SK-N-SH (cell line): ENCODE results near the gene TIAM2. TPM values are rescaled to one million over a fixed set of nuclear protein-coding genes. Genes with fewer than 3 reads are reported as not detected.

ENCODE experiments used
- CTCF ChIA-PET: fragments of 300-600, 350-600 bp; formaldehyde crosslinking; extraction: SDS; loops from one replicate; lab custom pipeline; 2021; lab: Yijun Ruan, JAX
- POLR2A ChIA-PET: fragments of 350-600 bp; sonication (Branson Sonifier 250); formaldehyde crosslinking; extraction: SDS; loops from one replicate; lab custom pipeline; 2020; ENCODE audit warnings: antibody characterized with exemption, inconsistent platforms; lab: Yijun Ruan, JAX
- DNase-seq: peaks from one replicate; pipeline ENCODE4 v3.0.0; 2012
- H2AFZ ChIP-seq: fragments of 200-600 bp; sonication (generic); 2 replicates; pipeline ENCODE4 v1.8.1; 2016; ENCODE audit warnings: antibody characterized with exemption, mild to moderate bottlenecking, low read depth
- H3F3A ChIP-seq: fragments of 200-600 bp; sonication (generic); replicated peaks from 2 replicates; pipeline ENCODE3; 2016; ENCODE audit warnings: antibody characterized with exemption, mild to moderate bottlenecking; ENCODE audit not compliant: insufficient read depth
- H3K27ac ChIP-seq, 2 experiments: fragments of 200-500 bp in 1 of 2; fragments of 200-600 bp in 1 of 2; sonication (Bioruptor generic) in 1 of 2; sonication (generic), shearing (Covaris generic) in 1 of 2; 2 replicates each; pipeline versions ENCODE4 v1.5.1 to v1.6.1; 2014 to 2016; ENCODE audit warnings: low read depth in 2 of 2, inconsistent platforms in 1 of 2, low read length in 1 of 2, mild to moderate bottlenecking in 1 of 2, mixed read lengths in 1 of 2
- H3K27me3 ChIP-seq: fragments of 200-600 bp; sonication (generic), shearing (Covaris generic); 2 replicates; pipeline ENCODE4 v1.6.1; 2016; ENCODE audit warnings: mixed run types; ENCODE audit not compliant: insufficient read depth
- H3K36me3 ChIP-seq, 2 experiments: fragments of 200-500 bp in 1 of 2; fragments of 200-600 bp in 1 of 2; sonication (Bioruptor generic) in 1 of 2; sonication (generic) in 1 of 2; replicated peaks in 1 of 2; 2 replicates each; pipeline versions ENCODE3 to v1.5.1; 2014 to 2016; ENCODE audit warnings: low read length in 1 of 2, mild to moderate bottlenecking in 1 of 2; ENCODE audit not compliant: insufficient read depth in 2 of 2, control insufficient read depth in 1 of 2
- H3K4me1 ChIP-seq, 2 experiments: fragments of 200-500 bp in 1 of 2; fragments of 200-600 bp in 1 of 2; sonication (Bioruptor generic) in 1 of 2; sonication (generic), shearing (Covaris generic) in 1 of 2; 2 replicates each; pipeline versions ENCODE4 v1.5.1 to v1.6.1; 2014 to 2016; ENCODE audit warnings: low read depth in 1 of 2, low read length in 1 of 2, mixed run types in 1 of 2; ENCODE audit not compliant: insufficient read depth in 2 of 2, control insufficient read depth in 1 of 2
- H3K4me2 ChIP-seq: fragments of 200-600 bp; sonication (generic), shearing (Covaris generic); 2 replicates; pipeline ENCODE4 v1.6.1; 2017; ENCODE audit warnings: mixed run types
- H3K4me3 ChIP-seq, 2 experiments: fragments of 200-500 bp in 1 of 2; fragments of 200-600 bp in 1 of 2; sonication (Bioruptor generic) in 1 of 2; sonication (generic), shearing (Covaris generic) in 1 of 2; 2 replicates each; pipeline versions ENCODE4 v1.5.1 to v1.8.1; 2014 to 2016; ENCODE audit warnings: low read depth in 2 of 2, inconsistent platforms in 1 of 2, low read length in 1 of 2, mild to moderate bottlenecking in 1 of 2, mixed read lengths in 1 of 2, moderate library complexity in 1 of 2
- H3K79me2 ChIP-seq: fragments of 200-600 bp; sonication (generic); 2 replicates; pipeline ENCODE4 v1.8.1; 2017; ENCODE audit warnings: mild to moderate bottlenecking; ENCODE audit not compliant: insufficient read depth
- H3K9ac ChIP-seq: fragments of 200-600 bp; sonication (generic); 2 replicates; pipeline ENCODE4 v1.6.1; 2017; ENCODE audit warnings: mixed run types
- H3K9me2 ChIP-seq: fragments of 200-600 bp; sonication (generic); 2 replicates; pipeline ENCODE4 v1.6.1; 2017; ENCODE audit warnings: mixed run types
- H3K9me3 ChIP-seq: fragments of 200-600 bp; sonication (generic); 2 replicates; pipeline ENCODE4 v1.6.1; 2017; ENCODE audit warnings: mixed run types, mild to moderate bottlenecking, moderate library complexity
- H4K20me1 ChIP-seq: fragments of 200-600 bp; sonication (generic); 2 replicates; pipeline ENCODE4 v1.6.1; 2017; ENCODE audit warnings: mild to moderate bottlenecking, mixed run types; ENCODE audit not compliant: insufficient read depth
- CTCF ChIP-seq: fragments of 200-600 bp; sonication (generic); IDR thresholded peaks from 2 replicates; pipeline ENCODE4 v1.6.1; 2017; ENCODE audit warnings: antibody characterized with exemption, mild to moderate bottlenecking, moderate library complexity
- ELF1 ChIP-seq: IDR thresholded peaks from 2 replicates; pipeline ENCODE4 v1.4.0; 2012
- EP300 ChIP-seq, 2 experiments: IDR thresholded peaks; 2 replicates each; pipeline versions ENCODE4 v1.4.0 to v1.6.1; 2012; ENCODE audit warnings: borderline replicate concordance in 1 of 2, low read depth in 1 of 2, low read length in 1 of 2
- FOSL2 ChIP-seq: IDR thresholded peaks from 2 replicates; pipeline ENCODE4 v1.4.0; 2012; ENCODE audit warnings: low read depth, mild to moderate bottlenecking, moderate library complexity, borderline replicate concordance
- FOXJ3 ChIP-seq: sonication (generic); formaldehyde crosslinking; IDR thresholded peaks from 2 replicates; pipeline ENCODE4 v1.5.1; 2020; ENCODE audit warnings: mild to moderate bottlenecking, missing genetic modification reagents
- FOXM1 ChIP-seq: IDR thresholded peaks from 2 replicates; pipeline ENCODE4 v1.4.0; 2012; ENCODE audit warnings: low read depth, mild to moderate bottlenecking
- GATA2 ChIP-seq: sonication (generic); formaldehyde crosslinking; IDR thresholded peaks from 2 replicates; pipeline ENCODE4 v1.5.0; 2020; ENCODE audit warnings: mild to moderate bottlenecking, missing genetic modification reagents
- JUND ChIP-seq: IDR thresholded peaks from 2 replicates; pipeline ENCODE4 v1.4.0; 2012
- MEF2A ChIP-seq: IDR thresholded peaks from 2 replicates; pipeline ENCODE4 v1.4.0; 2012; ENCODE audit warnings: low read depth, borderline replicate concordance
- MXI1 ChIP-seq: IDR thresholded peaks from 2 replicates; pipeline ENCODE4 v1.6.1; 2012; ENCODE audit warnings: mild to moderate bottlenecking, low read depth, low read length, improper control_type of control experiment
- NFIC ChIP-seq: IDR thresholded peaks from 2 replicates; pipeline ENCODE4 v1.4.0; 2012; ENCODE audit warnings: borderline replicate concordance
- POLR2AphosphoS5 ChIP-seq: IDR thresholded peaks from 2 replicates; pipeline ENCODE4 v1.6.1; 2012; ENCODE audit warnings: low read depth, low read length
- RAD21 ChIP-seq: IDR thresholded peaks from 2 replicates; pipeline ENCODE4 v1.6.1; 2012; ENCODE audit warnings: mild to moderate bottlenecking, low read length
- RXRA ChIP-seq: IDR thresholded peaks from 2 replicates; pipeline ENCODE4 v1.4.0; 2012; ENCODE audit warnings: low read depth, mild to moderate bottlenecking, borderline replicate concordance
- SMC3 ChIP-seq: IDR thresholded peaks from 2 replicates; pipeline ENCODE4 v1.6.1; 2012; ENCODE audit warnings: low read depth, low read length, improper control_type of control experiment
- TCF12 ChIP-seq: IDR thresholded peaks from 2 replicates; pipeline ENCODE4 v1.4.0; 2012
- TEAD4 ChIP-seq: IDR thresholded peaks from 2 replicates; pipeline ENCODE4 v1.4.0; 2012; ENCODE audit warnings: mild to moderate bottlenecking, borderline replicate concordance; ENCODE audit not compliant: insufficient read depth
- YY1 ChIP-seq: IDR thresholded peaks from 2 replicates; pipeline ENCODE4 v1.4.0; 2012; ENCODE audit warnings: low read depth, mild to moderate bottlenecking
- WGBS: methylation state at CpG from one replicate; pipeline ENCODE4 v1.1.6; 2017; ENCODE audit warnings: low lambda C conversion rate; 5-methylcytosine and 5-hydroxymethylcytosine counted together
- polyA plus RNA-seq, 3 experiments: library from polyadenylated mRNA; depleted of rRNA; stranded (reverse); fragments of >200 nt; gene quantifications; 2 replicates each; pipeline ENCODE4 v1.2.3, GENCODE V29; 2012
- TF ChIP-seq, protein P1 (sequence below): IDR thresholded peaks from 2 replicates; pipeline ENCODE4 v1.4.0; 2012; ENCODE audit warnings: low read depth, borderline replicate concordance
- TF ChIP-seq, protein P2 (sequence below): IDR thresholded peaks from 2 replicates; pipeline ENCODE4 v1.4.0; 2012; ENCODE audit warnings: low read depth

The TIAM2 gene
- polyA plus RNA-seq, 1 of the 3 experiments (the other 2 are of a cell fraction) = 13.6 TPM

GRCh38 chr6:155188707-155189496, 193.8 kb downstream of the TIAM2 start:
- DNase-seq = no peak
- Histone ChIP-seq H3K79me2 (no peaks in the 10 kb centered on the region), H3K4me2 (peak overlapping the region; percentile 60; the same call in 1 of the 2 replicates), H3F3A (peaks cover 27% of the 10 kb centered on the region), H3K9ac (peak overlapping the region; percentile 58; the same call in 1 of the 2 replicates), H3K9me3 (no peaks in the 10 kb centered on the region), H3K27ac (peak overlapping the region; percentile 93 to 95), H3K4me3 (peak overlapping the region in 1 of 2 experiments; percentile 36; a peak in 2 of 4 replicates), H3K4me1 (peaks cover 28 to 46% of the 10 kb centered on the region in 2 experiments), H3K9me2 (no peaks in the 10 kb centered on the region), H3K36me3 (peaks cover 0 to 10% of the 10 kb centered on the region in 2 experiments), H4K20me1 (no peaks in the 10 kb centered on the region), H3K27me3 (no peaks in the 10 kb centered on the region), H2AFZ (0 out of 2 replicates have a peak overlapping the region, but pooled peaks have one; percentile 17)
- WGBS = 21% methylated on average over 9 of the region's 9 CpGs
- POLR2A ChIA-PET = interaction anchor here (0.6 kb wide), 1 partner anchor 14 kb away, joined by 4 read pairs; no protein-coding TSS in a partner anchor
- CTCF ChIA-PET = interaction anchor here (0.6 to 2.4 kb wide), 5 partner anchors 11 to 298 kb away, joined by 3 to 8 read pairs (median 5); no protein-coding TSS in a partner anchor
- TF ChIP-seq JUND (peak; percentile 63), POLR2AphosphoS5 (peak; percentile 36; the same call in 1 of the 2 replicates), FOSL2 (peak; percentile 61; the same call in 1 of the 2 replicates), CTCF (no peak), FOXM1 (0 out of 2 replicates have a peak, but pooled peaks have one; percentile 32), FOXJ3 (no peak), RXRA (peak; percentile 58; the same call in 1 of the 2 replicates), YY1 (peak; percentile 27; the same call in 1 of the 2 replicates), SMC3 (no peak), EP300 (IDR thresholded peaks at IDR 0.05; ENCODE audit: borderline replicate concordance in 1 of 2, low read depth in 1 of 2, low read length in 1 of 2) (peak in 1 of 2 experiments; percentile 73; a peak in 2 of 4 replicates), MEF2A (0 out of 2 replicates have a peak, but pooled peaks have one; percentile 6), TEAD4 (0 out of 2 replicates have a peak, but pooled peaks have one; percentile 55), NFIC (peak; percentile 77; the same call in 1 of the 2 replicates), RAD21 (no peak), ELF1 (no peak), MXI1 (no peak), TCF12 (peak; percentile 86), GATA2 (CRISPR knock-in tag) (no peak)
- TF ChIP-seq, protein P1, sequence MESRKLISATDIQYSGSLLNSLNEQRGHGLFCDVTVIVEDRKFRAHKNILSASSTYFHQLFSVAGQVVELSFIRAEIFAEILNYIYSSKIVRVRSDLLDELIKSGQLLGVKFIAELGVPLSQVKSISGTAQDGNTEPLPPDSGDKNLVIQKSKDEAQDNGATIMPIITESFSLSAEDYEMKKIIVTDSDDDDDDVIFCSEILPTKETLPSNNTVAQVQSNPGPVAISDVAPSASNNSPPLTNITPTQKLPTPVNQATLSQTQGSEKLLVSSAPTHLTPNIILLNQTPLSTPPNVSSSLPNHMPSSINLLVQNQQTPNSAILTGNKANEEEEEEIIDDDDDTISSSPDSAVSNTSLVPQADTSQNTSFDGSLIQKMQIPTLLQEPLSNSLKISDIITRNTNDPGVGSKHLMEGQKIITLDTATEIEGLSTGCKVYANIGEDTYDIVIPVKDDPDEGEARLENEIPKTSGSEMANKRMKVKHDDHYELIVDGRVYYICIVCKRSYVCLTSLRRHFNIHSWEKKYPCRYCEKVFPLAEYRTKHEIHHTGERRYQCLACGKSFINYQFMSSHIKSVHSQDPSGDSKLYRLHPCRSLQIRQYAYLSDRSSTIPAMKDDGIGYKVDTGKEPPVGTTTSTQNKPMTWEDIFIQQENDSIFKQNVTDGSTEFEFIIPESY = no peak
- TF ChIP-seq, protein P2, sequence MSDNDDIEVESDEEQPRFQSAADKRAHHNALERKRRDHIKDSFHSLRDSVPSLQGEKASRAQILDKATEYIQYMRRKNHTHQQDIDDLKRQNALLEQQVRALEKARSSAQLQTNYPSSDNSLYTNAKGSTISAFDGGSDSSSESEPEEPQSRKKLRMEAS = no peak
